ENCODE measurements around the gene GBA2.

Gene GBA2

GRCh38 chr9:35769763-35770162, 20.7 kb upstream of the GBA2 start:
- no peak for DNase-seq (ENCODE audit: low read depth)
- TF ChIP-seq, protein P1, sequence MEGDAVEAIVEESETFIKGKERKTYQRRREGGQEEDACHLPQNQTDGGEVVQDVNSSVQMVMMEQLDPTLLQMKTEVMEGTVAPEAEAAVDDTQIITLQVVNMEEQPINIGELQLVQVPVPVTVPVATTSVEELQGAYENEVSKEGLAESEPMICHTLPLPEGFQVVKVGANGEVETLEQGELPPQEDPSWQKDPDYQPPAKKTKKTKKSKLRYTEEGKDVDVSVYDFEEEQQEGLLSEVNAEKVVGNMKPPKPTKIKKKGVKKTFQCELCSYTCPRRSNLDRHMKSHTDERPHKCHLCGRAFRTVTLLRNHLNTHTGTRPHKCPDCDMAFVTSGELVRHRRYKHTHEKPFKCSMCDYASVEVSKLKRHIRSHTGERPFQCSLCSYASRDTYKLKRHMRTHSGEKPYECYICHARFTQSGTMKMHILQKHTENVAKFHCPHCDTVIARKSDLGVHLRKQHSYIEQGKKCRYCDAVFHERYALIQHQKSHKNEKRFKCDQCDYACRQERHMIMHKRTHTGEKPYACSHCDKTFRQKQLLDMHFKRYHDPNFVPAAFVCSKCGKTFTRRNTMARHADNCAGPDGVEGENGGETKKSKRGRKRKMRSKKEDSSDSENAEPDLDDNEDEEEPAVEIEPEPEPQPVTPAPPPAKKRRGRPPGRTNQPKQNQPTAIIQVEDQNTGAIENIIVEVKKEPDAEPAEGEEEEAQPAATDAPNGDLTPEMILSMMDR (IDR thresholded peaks at IDR 0.05; ENCODE audit: control insufficient read depth, extremely low read depth, insufficient read depth) = no peak
- H3K4me3 ChIP-seq (ENCODE audit: low read depth, low read length) = no peak overlapping the region

DNA sequence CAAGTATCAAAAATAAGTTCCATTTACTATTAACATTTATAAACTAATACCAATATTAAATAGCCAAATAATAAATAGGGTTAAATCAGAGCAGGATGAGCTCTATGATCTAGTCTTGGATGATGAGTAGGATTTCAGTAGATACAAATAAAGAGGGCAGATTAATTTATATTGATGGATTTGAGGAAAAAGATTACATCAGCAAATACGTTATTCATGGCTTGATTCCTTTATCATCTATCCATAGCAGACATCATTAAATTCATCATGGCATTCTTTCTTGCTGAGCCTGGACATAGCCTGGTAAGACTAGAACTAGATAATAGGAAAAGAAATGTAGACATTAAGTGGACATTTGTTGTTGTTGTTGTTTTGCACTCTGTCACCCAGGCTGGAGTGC, 18.4 kb upstream of the GBA2 start:
- H3K4me3 ChIP-seq (ENCODE audit: low read depth, low read length) = no peak overlapping the region
- TF ChIP-seq, protein P1 (IDR thresholded peaks at IDR 0.05; ENCODE audit: control insufficient read depth, extremely low read depth, insufficient read depth) = no peak
- DNase-seq (ENCODE audit: low read depth) = no peak

DNA sequence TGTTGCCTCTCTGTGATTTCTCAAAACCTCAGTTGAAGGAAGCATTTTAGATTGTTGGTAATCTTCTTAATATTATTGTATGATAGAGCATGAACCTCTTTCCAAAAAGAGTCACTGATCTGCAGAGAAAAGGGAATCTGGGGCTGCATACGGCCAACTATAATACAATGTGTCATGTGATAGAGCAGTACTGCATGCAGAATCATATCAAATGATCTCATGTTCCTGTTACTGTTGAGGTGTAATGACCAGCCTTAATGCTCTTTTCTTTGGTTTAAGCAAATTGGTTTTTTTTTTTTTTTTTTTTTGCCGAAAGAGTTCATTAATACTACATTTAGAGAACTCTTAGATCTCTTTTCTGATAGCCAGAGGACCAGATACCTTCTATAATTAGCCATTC, 18.0 kb upstream of the GBA2 start:
- no peak overlapping the region for H3K4me3 ChIP-seq (ENCODE audit: low read depth, low read length)
- TF ChIP-seq, protein P1 (IDR thresholded peaks at IDR 0.05; ENCODE audit: control insufficient read depth, extremely low read depth, insufficient read depth) = no peak
- no peak for DNase-seq (ENCODE audit: low read depth)

GRCh38 chr9:35763803-35764202, 14.8 kb upstream of the GBA2 start:
- TF ChIP-seq, protein P1 (IDR thresholded peaks at IDR 0.05; ENCODE audit: control insufficient read depth, extremely low read depth, insufficient read depth) = no peak
- H3K4me3 ChIP-seq (ENCODE audit: low read depth, low read length) = no peak overlapping the region
- DNase-seq (ENCODE audit: low read depth) = no peak

- H3K4me3 ChIP-seq (ENCODE audit: low read depth, low read length) = no peak overlapping the region
- DNase-seq (ENCODE audit: low read depth) = no peak
- TF ChIP-seq, protein P1 (IDR thresholded peaks at IDR 0.05; ENCODE audit: control insufficient read depth, extremely low read depth, insufficient read depth) = no peak
Measured at GRCh38 chr9:35763181-35763580, 14.2 kb upstream of the GBA2 start.

DNA sequence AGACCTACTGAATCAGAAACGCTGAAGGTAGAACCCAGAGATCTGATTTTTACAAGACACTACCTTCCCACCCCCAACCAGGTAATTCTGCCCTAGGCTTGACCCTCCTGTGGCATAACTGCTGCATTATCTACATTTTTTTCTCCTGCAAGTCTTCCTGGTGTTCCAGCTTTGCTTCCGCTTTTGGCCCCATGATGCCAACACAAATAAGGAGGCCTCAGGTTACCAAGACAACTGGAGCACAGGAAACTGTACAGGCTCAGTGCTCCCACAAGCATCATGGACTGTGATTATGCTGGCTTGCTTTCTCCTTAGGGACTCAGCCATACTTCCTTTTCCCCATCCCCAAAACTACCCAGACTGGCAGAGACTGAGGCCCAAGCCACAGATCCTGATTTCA, 11.6 kb upstream of the GBA2 start:
- TF ChIP-seq, protein P1 (IDR thresholded peaks at IDR 0.05; ENCODE audit: control insufficient read depth, extremely low read depth, insufficient read depth) = no peak
- H3K4me3 ChIP-seq (ENCODE audit: low read depth, low read length) = no peak overlapping the region
- DNase-seq (ENCODE audit: low read depth) = no peak

DNA sequence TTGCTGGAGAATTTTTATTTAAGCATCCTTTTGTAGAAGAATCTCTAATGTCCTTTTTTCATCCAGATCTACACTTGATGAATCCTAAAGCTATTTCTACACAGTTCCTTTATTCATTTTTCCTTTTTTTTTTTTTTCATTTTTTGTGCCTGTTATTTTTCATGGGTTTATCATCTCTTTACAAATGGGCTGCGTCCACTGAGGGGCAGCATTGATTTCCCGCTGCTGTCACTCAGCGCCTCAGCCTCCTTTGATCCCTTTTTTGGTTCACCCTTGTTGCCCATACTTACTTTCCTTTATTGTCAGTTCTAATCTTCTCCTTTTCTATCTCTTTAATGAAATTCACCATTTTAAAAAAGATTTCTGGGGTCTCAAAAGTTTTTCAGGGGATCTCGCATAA, 10.8 kb upstream of the GBA2 start:
- no peak overlapping the region for H3K4me3 ChIP-seq (ENCODE audit: low read depth, low read length)
- TF ChIP-seq, protein P1 (IDR thresholded peaks at IDR 0.05; ENCODE audit: control insufficient read depth, extremely low read depth, insufficient read depth) = no peak
- no peak for DNase-seq (ENCODE audit: low read depth)

All from LNCaP clone FGC (cell line).